NCI-H446 (cell line): ENCODE results near the gene ZNF281.
A peak's percentile ranks its signal among the peaks of the same experiment; 100 is the strongest.

Experiments
- DNase-seq, 2 experiments: peaks; one replicate each; lab custom pipeline; 2025; lab: John Stamatoyannopoulos, UW

The ZNF281 gene

GRCh38 chr1:200388791-200389190 lies 21.0 kb downstream of the ZNF281 start:
- DNase-seq = no peak

GRCh38 chr1:200386416-200386815 lies 23.4 kb downstream of the ZNF281 start:
- no peak for DNase-seq

- no peak for DNase-seq
Measured at GRCh38 chr1:200384818-200385390, 24.9 kb downstream of the ZNF281 start.

GRCh38 chr1:200381256-200381984 lies 28.4 kb downstream of the ZNF281 start:
- no peak for DNase-seq

- DNase-seq = no peak
Measured at GRCh38 chr1:200380589-200381021, 29.2 kb downstream of the ZNF281 start.

- DNase-seq = no peak
Measured at GRCh38 chr1:200379940-200380588, 29.8 kb downstream of the ZNF281 start.

GRCh38 chr1:200379432-200379757 lies 30.4 kb downstream of the ZNF281 start:
- no peak for DNase-seq

- DNase-seq = no peak
Measured at GRCh38 chr1:200378096-200378495, 31.7 kb downstream of the ZNF281 start.

- no peak for DNase-seq
Measured at GRCh38 chr1:200376528-200376927, 33.3 kb downstream of the ZNF281 start.

- DNase-seq = no peak
Measured at GRCh38 chr1:200374569-200375295, 35.1 kb downstream of the ZNF281 start.

GRCh38 chr1:200373811-200374231 lies 36.0 kb downstream of the ZNF281 start:
- no peak for DNase-seq

GRCh38 chr1:200372885-200373181 lies 37.0 kb downstream of the ZNF281 start:
- DNase-seq = no peak

- no peak for DNase-seq
Measured at GRCh38 chr1:200372095-200372884, 37.5 kb downstream of the ZNF281 start.

- DNase-seq = no peak
Measured at GRCh38 chr1:200369706-200370105, 40.1 kb downstream of the ZNF281 start.

GRCh38 chr1:200369131-200369530 lies 40.7 kb downstream of the ZNF281 start:
- DNase-seq = no peak

GRCh38 chr1:200368556-200368955 lies 41.3 kb downstream of the ZNF281 start:
- DNase-seq = no peak

GRCh38 chr1:200367841-200368534 lies 41.8 kb downstream of the ZNF281 start:
- DNase-seq = no peak

GRCh38 chr1:200366577-200367253 lies 43.1 kb downstream of the ZNF281 start:
- DNase-seq = peak in 1 of 2 experiments; percentile 36

- no peak for DNase-seq
Measured at GRCh38 chr1:200365897-200366426, 43.9 kb downstream of the ZNF281 start.

GRCh38 chr1:200364831-200365230 lies 45.0 kb downstream of the ZNF281 start:
- DNase-seq = no peak
